CD14-positive monocyte (primary cell): Measurements from ENCODE around the gene PRRC2B. TPM values are rescaled to one million over a fixed set of nuclear protein-coding genes. Genes with fewer than 3 reads are reported as not detected.

Experiments used
- DNase-seq, 3 donors: peaks; one replicate each; pipeline ENCODE4 v3.0.0-alpha.2; 2011 to 2022
- H2AFZ ChIP-seq: 2 replicates; pipeline ENCODE4 v1.6.0; 2012; ENCODE audit warnings: mild to moderate bottlenecking, low read depth, low read length, inconsistent platforms; ENCODE audit not compliant: insufficient read depth, poor library complexity, severe bottlenecking
- H3K27ac ChIP-seq, 2 donors: 1 replicate in 1 of 2; 2 replicates in 1 of 2; pipeline ENCODE4 v1.5.1; 2012 to 2013; ENCODE audit warnings: low read length in 2 of 2, control low read depth in 1 of 2, inconsistent platforms in 1 of 2, low read depth in 1 of 2, mild to moderate bottlenecking in 1 of 2
- H3K27me3 ChIP-seq, 2 donors: one replicate each; pipeline versions ENCODE4 v1.6.0 to v1.6.1; 2011 to 2013; ENCODE audit warnings: low read length in 2 of 2; ENCODE audit not compliant: control insufficient read depth in 2 of 2, insufficient read depth in 2 of 2
- H3K36me3 ChIP-seq, 2 donors: replicated peaks in 1 of 2; 1 replicate in 1 of 2; 2 replicates in 1 of 2; pipeline versions ENCODE4 v1.5.1 to v1.6.1; 2012 to 2013; ENCODE audit warnings: low read length in 2 of 2, control low read depth in 1 of 2, inconsistent platforms in 1 of 2, mild to moderate bottlenecking in 1 of 2; ENCODE audit not compliant: insufficient read depth in 2 of 2, control insufficient read depth in 1 of 2
- H3K4me1 ChIP-seq, 2 donors: 1 replicate in 1 of 2; 2 replicates in 1 of 2; pipeline versions ENCODE4 v1.5.1 to v1.6.1; 2012 to 2013; ENCODE audit warnings: low read length in 2 of 2, control low read depth in 1 of 2, inconsistent platforms in 1 of 2, mild to moderate bottlenecking in 1 of 2, moderate library complexity in 1 of 2; ENCODE audit not compliant: insufficient read depth in 2 of 2, control insufficient read depth in 1 of 2
- H3K4me2 ChIP-seq: replicated peaks from 2 replicates; pipeline ENCODE3; 2012; ENCODE audit warnings: low read length, moderate library complexity, mild to moderate bottlenecking; ENCODE audit not compliant: poor library complexity, severe bottlenecking; ENCODE audit errors: extremely low read depth
- H3K4me3 ChIP-seq, 3 experiments: fragments of 200-600 bp in 1 of 3; sonication (generic) in 1 of 3; replicated peaks in 1 of 3; 1 replicate in 2 of 3; 2 replicates in 1 of 3; pipeline ENCODE4 v1.5.1; 2011 to 2013; ENCODE audit warnings: low read length in 3 of 3, mild to moderate bottlenecking in 3 of 3, control low read depth in 2 of 3, low read depth in 2 of 3, inconsistent platforms in 1 of 3, moderate library complexity in 1 of 3
- H3K79me2 ChIP-seq: 2 replicates; pipeline ENCODE4 v1.6.0; 2012; ENCODE audit warnings: mild to moderate bottlenecking, control low read depth, inconsistent platforms, low read length, moderate library complexity; ENCODE audit not compliant: insufficient read depth
- H3K9ac ChIP-seq: 2 replicates; pipeline ENCODE4 v1.6.0; 2017; ENCODE audit warnings: low read length, mild to moderate bottlenecking; ENCODE audit not compliant: insufficient read depth, poor library complexity, severe bottlenecking
- H3K9me3 ChIP-seq, 2 donors: replicated peaks in 1 of 2; 1 replicate in 1 of 2; 2 replicates in 1 of 2; pipeline versions ENCODE4 v1.5.1 to v1.6.1; 2012 to 2013; ENCODE audit warnings: low read length in 2 of 2, control low read depth in 1 of 2; ENCODE audit not compliant: control insufficient read depth in 1 of 2, insufficient read depth in 1 of 2
- H4K20me1 ChIP-seq: 2 replicates; pipeline ENCODE4 v1.6.0; 2012; ENCODE audit warnings: mild to moderate bottlenecking, low read length, control low read depth, moderate library complexity; ENCODE audit not compliant: insufficient read depth
- H3K27ac Mint-ChIP-seq, 7 donors: one replicate each; pipeline ENCODE4 v1.8.0; 2020; ENCODE audit warnings: mild to moderate bottlenecking in 7 of 7, mixed read lengths in 7 of 7, moderate library complexity in 6 of 7, inconsistent platforms in 2 of 7
- H3K27me3 Mint-ChIP-seq, 3 donors: one replicate each; pipeline ENCODE4 v1.8.0; 2021 to 2022; ENCODE audit warnings: low read depth in 3 of 3, mild to moderate bottlenecking in 3 of 3, mixed read lengths in 3 of 3, moderate library complexity in 3 of 3, inconsistent platforms in 1 of 3
- H3K36me3 Mint-ChIP-seq, 2 donors: one replicate each; pipeline ENCODE4 v1.8.0; 2020; ENCODE audit warnings: mixed read lengths in 2 of 2, inconsistent platforms in 1 of 2, mild to moderate bottlenecking in 1 of 2
- H3K4me1 Mint-ChIP-seq: one replicate; pipeline ENCODE4 v1.8.0; 2020; ENCODE audit warnings: mild to moderate bottlenecking, mixed read lengths
- H3K4me3 Mint-ChIP-seq, 2 donors: one replicate each; pipeline ENCODE4 v1.8.0; 2020; ENCODE audit warnings: mild to moderate bottlenecking in 2 of 2, mixed read lengths in 2 of 2, moderate library complexity in 1 of 2
- H3K9me3 Mint-ChIP-seq, 7 donors: one replicate each; pipeline ENCODE4 v1.8.0; 2020 to 2022; ENCODE audit warnings: mixed read lengths in 7 of 7, mild to moderate bottlenecking in 6 of 7, moderate library complexity in 6 of 7, inconsistent platforms in 2 of 7
- WGBS: methylation state at CpG from one replicate; pipeline ENCODE4 v1.1.5; 2013; ENCODE audit warnings: missing lambda C conversion rate; ENCODE audit not compliant: insufficient coverage; 5-methylcytosine and 5-hydroxymethylcytosine counted together
- intact Hi-C, 2 donors: fragments of 100-400 bp; cut with micrococcal nuclease; formaldehyde crosslinking; loops; one replicate each; pipeline versions ENCODE4 v1.15.0 to v1.15.1; 2023
- polyA plus RNA-seq, 3 donors: library from polyadenylated mRNA; depleted of rRNA in 1 of 3; unstranded in 2 of 3; stranded (reverse) in 1 of 3; fragments of 300-500 nt in 2 of 3; fragments of >200 nt in 1 of 3; fragmentation: Illumina TruSeq in 2 of 3; gene quantifications; 1 replicate in 2 of 3; 2 replicates in 1 of 3; pipeline ENCODE4 v1.2.3, GENCODE V29; 2012 to 2021
- TF ChIP-seq, protein P1 (sequence below): fragments of 200-600 bp; IDR thresholded peaks from one replicate; pipeline ENCODE4 v1.8.0; 2022; ENCODE audit warnings: antibody characterized with exemption, mild to moderate bottlenecking

PRRC2B gene
- polyA plus RNA-seq, 3 donors: 2.8 to 36.2 (median 8.6) TPM

DNA sequence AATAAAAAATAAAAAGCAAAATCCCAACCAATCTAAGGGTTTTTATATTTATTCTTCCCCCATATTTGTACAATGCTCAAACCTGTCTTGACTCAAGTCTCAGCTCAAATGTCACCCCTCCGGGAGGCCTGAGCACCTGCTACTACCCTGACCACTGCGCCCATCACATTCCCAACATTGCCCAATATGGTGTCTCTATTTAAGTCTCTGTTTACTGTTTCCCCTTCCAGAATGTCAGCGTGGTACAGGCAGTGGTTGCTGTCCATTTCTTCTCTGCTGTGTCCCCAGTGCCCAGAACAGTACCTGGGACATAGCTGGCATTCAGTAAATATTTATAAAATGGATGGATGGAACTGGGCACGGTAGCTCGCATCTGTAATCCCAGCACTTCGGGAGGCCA lies 47.3 kb upstream of the PRRC2B start:
- H3K27me3 Mint-ChIP-seq: peaks cover 0 to 2% (median 1%) of the 10 kb centered on the region in 3 donors
- WGBS: 79% methylated on average over 2 of the region's 6 CpGs

DNA sequence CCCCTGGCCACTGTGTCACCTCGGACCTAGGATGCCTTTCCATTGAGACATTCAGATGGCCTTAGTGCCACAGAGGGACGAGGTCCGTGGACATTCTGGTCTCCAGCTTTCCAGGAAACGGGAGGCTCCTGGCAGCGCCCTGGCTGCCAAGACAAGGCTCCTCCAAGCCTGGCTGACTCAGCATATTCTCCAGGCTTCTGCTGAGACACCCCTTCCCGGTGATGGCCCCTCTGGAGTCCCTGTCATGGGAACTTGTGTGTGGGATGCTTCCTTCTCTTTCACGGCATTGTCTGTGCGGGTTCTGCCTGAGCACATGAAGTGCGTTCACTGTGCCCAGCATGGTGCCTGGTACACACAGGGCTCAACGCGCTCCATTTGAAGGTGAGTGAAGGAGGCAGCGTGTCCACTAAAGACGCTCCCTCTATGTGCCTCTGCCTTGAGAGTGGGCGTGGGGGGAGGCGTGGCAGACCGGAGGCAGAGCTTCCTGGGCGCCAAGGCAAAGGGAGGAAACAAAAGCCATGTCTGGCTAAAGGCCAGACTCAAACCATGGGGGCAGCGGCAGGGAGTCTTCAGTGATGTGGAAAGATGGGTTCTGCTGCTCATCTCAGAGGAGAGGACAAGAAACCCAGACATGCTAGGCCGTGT lies 46.4 kb upstream of the PRRC2B start:
- TF ChIP-seq, protein P1, sequence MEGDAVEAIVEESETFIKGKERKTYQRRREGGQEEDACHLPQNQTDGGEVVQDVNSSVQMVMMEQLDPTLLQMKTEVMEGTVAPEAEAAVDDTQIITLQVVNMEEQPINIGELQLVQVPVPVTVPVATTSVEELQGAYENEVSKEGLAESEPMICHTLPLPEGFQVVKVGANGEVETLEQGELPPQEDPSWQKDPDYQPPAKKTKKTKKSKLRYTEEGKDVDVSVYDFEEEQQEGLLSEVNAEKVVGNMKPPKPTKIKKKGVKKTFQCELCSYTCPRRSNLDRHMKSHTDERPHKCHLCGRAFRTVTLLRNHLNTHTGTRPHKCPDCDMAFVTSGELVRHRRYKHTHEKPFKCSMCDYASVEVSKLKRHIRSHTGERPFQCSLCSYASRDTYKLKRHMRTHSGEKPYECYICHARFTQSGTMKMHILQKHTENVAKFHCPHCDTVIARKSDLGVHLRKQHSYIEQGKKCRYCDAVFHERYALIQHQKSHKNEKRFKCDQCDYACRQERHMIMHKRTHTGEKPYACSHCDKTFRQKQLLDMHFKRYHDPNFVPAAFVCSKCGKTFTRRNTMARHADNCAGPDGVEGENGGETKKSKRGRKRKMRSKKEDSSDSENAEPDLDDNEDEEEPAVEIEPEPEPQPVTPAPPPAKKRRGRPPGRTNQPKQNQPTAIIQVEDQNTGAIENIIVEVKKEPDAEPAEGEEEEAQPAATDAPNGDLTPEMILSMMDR: no peak
- H3K27me3 ChIP-seq: no peaks in the 10 kb centered on the region

More for the DNA sequence above, 47.3 kb upstream of the PRRC2B start:
- Histone ChIP-seq H3K4me3 (no peak overlapping the region), H3K36me3 (no peaks in the 10 kb centered on the region), H3K79me2 (no peaks in the 10 kb centered on the region), H3K27ac (no peak overlapping the region), H3K27me3 (no peaks in the 10 kb centered on the region), H3K4me2 (no peak overlapping the region), H4K20me1 (no peaks in the 10 kb centered on the region), H3K4me1 (peaks cover 11% of the 10 kb centered on the region in 2 donors), H3K9me3 (no peaks in the 10 kb centered on the region), H2AFZ (no peak overlapping the region), H3K9ac (no peak overlapping the region)
- Mint-ChIP-seq H3K9me3 (peaks cover 0 to 5% (median 3%) of the 10 kb centered on the region in 7 donors), H3K27ac (peak overlapping the region in 1 of 7 donors; percentile 35), H3K4me3 (no peak overlapping the region), H3K36me3 (no peaks in the 10 kb centered on the region), H3K4me1 (peaks cover 29% of the 10 kb centered on the region)
- no peak for DNase-seq
- TF ChIP-seq, protein P1: no peak
- intact Hi-C loops: loop anchor here in 1 of 2 donors (5.0 kb wide), 1 partner anchor 131 kb away; no protein-coding TSS in a partner anchor

More for the DNA sequence above, 46.4 kb upstream of the PRRC2B start:
- intact Hi-C loops: loop anchor here in 1 of 2 donors (5.0 kb wide), 1 partner anchor 130 kb away; no protein-coding TSS in a partner anchor
- H3K36me3 Mint-ChIP-seq: no peaks in the 10 kb centered on the region
- peaks cover 0 to 2% (median 1%) of the 10 kb centered on the region in 3 donors for H3K27me3 Mint-ChIP-seq
- peaks cover 29% of the 10 kb centered on the region for H3K4me1 Mint-ChIP-seq
- no peak for DNase-seq
- peaks cover 0 to 5% (median 3%) of the 10 kb centered on the region in 7 donors for H3K9me3 Mint-ChIP-seq
- H3K4me1 ChIP-seq: peaks cover 11% of the 10 kb centered on the region in 2 donors
- H4K20me1 ChIP-seq: no peaks in the 10 kb centered on the region
- no peaks in the 10 kb centered on the region for H3K9me3 ChIP-seq
- no peak overlapping the region for H3K4me3 Mint-ChIP-seq
- no peak overlapping the region for H3K9ac ChIP-seq
- H3K4me3 ChIP-seq: no peak overlapping the region
- H2AFZ ChIP-seq: no peak overlapping the region
- H3K27ac Mint-ChIP-seq: peak overlapping the region in 1 of 7 donors; percentile 28
- no peak overlapping the region for H3K27ac ChIP-seq
- 55% methylated on average over 18 of the region's 19 CpGs for WGBS
- no peaks in the 10 kb centered on the region for H3K36me3 ChIP-seq
- H3K4me2 ChIP-seq: no peak overlapping the region
- H3K79me2 ChIP-seq: no peaks in the 10 kb centered on the region
